Muscle of leg (tissue), 16 donors: ENCODE data around the gene PARP15. TPM values are rescaled to one million over a fixed set of nuclear protein-coding genes. Genes with fewer than 3 reads are reported as not detected.

Experiments
- DNase-seq: peaks from one replicate; pipeline ENCODE4 v3.0.0; 2013
- H3K27ac ChIP-seq: one replicate; pipeline ENCODE4 v1.5.1; 2013; ENCODE audit warnings: mild to moderate bottlenecking, low read length, control low read depth
- H3K27me3 ChIP-seq: one replicate; pipeline ENCODE4 v1.6.1; 2013; ENCODE audit warnings: low read length; ENCODE audit not compliant: control insufficient read depth, insufficient read depth
- H3K36me3 ChIP-seq: one replicate; pipeline ENCODE4 v1.6.1; 2013; ENCODE audit warnings: low read length; ENCODE audit not compliant: control insufficient read depth, insufficient read depth
- H3K4me1 ChIP-seq: one replicate; pipeline ENCODE4 v1.6.1; 2013; ENCODE audit warnings: low read length; ENCODE audit not compliant: control insufficient read depth, insufficient read depth
- H3K4me3 ChIP-seq: one replicate; pipeline ENCODE4 v1.5.1; 2013; ENCODE audit warnings: low read length, control low read depth
- H3K9me3 ChIP-seq: replicated peaks from 2 replicates; pipeline ENCODE4 v1.6.1; 2013; ENCODE audit warnings: low read depth, low read length; ENCODE audit not compliant: control insufficient read depth
- WGBS: methylation state at CpG from one replicate; pipeline ENCODE4 v1.1.5; 2013; ENCODE audit warnings: missing lambda C conversion rate; ENCODE audit not compliant: insufficient coverage; 5-methylcytosine and 5-hydroxymethylcytosine counted together
- long read RNA-seq, 11 donors: transcript quantifications; one replicate each; lab custom pipeline, GENCODE V29; 2026
- polyA plus RNA-seq, 8 donors: library from polyadenylated mRNA; unstranded; fragments of 120-200 nt; gene quantifications; one replicate each; pipeline versions ENCODE4 v1.2.1 to v1.2.3, GENCODE V29; 2013; ENCODE audit warnings: inconsistent platforms in 1 of 8, low replicate concordance in 1 of 8; ENCODE audit not compliant: insufficient read length in 8 of 8, insufficient read depth in 1 of 8
- total RNA-seq: library from RNA; stranded (reverse); fragments of 120-200 nt; gene quantifications from one replicate; pipeline ENCODE4 v1.2.4, GENCODE V29; 2013

The PARP15 gene
- 3.2 TPM for total RNA-seq
- 1 to 10 TPM; 1.1 to 4.2 (median 2.2) TPM for polyA plus RNA-seq
- long read RNA-seq, donor 1 = 0 reads
- long read RNA-seq, donor 2 = 0 reads
- long read RNA-seq, donor 3, partial matches to known transcripts = 0 of 1 reads
- long read RNA-seq, donor 3, other reads (novel, unspliced or antisense) = 0 of 1 reads
- long read RNA-seq, donor 4, partial matches to known transcripts = 0 of 1 reads
- long read RNA-seq, donor 4, other reads (novel, unspliced or antisense) = 0 of 1 reads
- long read RNA-seq, donor 5, partial matches to known transcripts = 0 of 1 reads
- long read RNA-seq, donor 5, other reads (novel, unspliced or antisense) = 0 of 1 reads
- long read RNA-seq, donor 6 = 0 reads
- long read RNA-seq, donor 7 = 0 reads
- long read RNA-seq, donor 8 = 0 reads
- long read RNA-seq, donor 9 = 0 reads
- long read RNA-seq, donor 10 = 0 reads
- long read RNA-seq, donor 11, partial matches to known transcripts = 0 of 1 reads
- long read RNA-seq, donor 11, other reads (novel, unspliced or antisense) = 0 of 1 reads

DNA sequence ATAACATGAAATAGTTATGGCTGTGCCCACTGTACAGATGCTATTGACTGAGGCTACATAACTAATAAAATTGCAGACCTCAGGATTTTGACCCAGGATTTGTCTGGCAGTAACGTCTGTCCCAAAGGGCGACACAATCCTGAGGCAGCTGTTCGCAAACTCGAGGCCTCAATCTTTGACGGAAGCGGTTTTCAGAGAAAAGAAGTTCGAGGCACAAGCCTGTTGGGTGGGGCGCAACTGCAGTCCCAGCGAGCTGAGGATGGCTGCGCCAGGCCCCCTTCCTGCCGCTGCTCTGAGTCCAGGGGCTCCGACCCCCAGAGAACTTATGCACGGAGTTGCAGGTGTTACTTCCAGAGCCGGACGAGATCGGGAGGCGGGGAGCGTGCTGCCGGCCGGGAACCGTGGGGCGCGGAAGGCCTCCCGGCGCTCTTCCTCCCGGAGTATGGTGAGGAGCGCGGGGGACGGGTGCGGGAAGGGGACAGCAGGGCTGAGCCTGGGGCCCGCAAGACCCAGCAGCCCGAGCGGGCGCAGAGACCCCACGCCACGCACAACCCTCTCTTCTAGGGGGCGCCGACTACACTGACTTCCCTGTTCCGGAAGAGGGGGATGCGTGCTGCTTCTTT, at the start of gene PARP15:
TSS of gene PARP15 (plus strand) at position 242 of the 623 bp plus-strand sequence. CDS start at position 260, 18 bp downstream.
- Histone ChIP-seq H3K9me3 (peaks cover 7% of the 10 kb centered on the region), H3K36me3 (peaks cover 9% of the 10 kb centered on the region), H3K27me3 (peaks cover 5% of the 10 kb centered on the region), H3K4me3 (peak within 1 kb of the TSS; percentile 51), H3K27ac (no peak within 1 kb of the TSS), H3K4me1 (peaks cover 5% of the 10 kb centered on the region)
- WGBS = 2% methylated on average over 22 of the region's 40 CpGs
- DNase-seq = peak; percentile 31

- Histone ChIP-seq H3K4me3 (no peak overlapping the region), H3K27me3 (no peaks in the 10 kb centered on the region), H3K36me3 (peaks cover 60% of the 10 kb centered on the region), H3K9me3 (no peaks in the 10 kb centered on the region), H3K4me1 (no peaks in the 10 kb centered on the region), H3K27ac (no peak overlapping the region)
- no CpG with 5 or more reads among the region's 2 CpGs for WGBS
- DNase-seq = no peak
These were observed 47.3 kb upstream of the PARP15 start for GRCh38 chr3:122530164-122530563.

GRCh38 chr3:122533480-122533879, 44.0 kb upstream of the PARP15 start:
- H3K4me1 ChIP-seq = no peaks in the 10 kb centered on the region
- H3K4me3 ChIP-seq = no peak overlapping the region
- no peak overlapping the region for H3K27ac ChIP-seq
- H3K9me3 ChIP-seq = no peaks in the 10 kb centered on the region
- DNase-seq = no peak
- H3K27me3 ChIP-seq = no peaks in the 10 kb centered on the region
- 40% methylated on average over 1 of the region's 2 CpGs for whole genome bisulfite sequencing
- peaks cover 76% of the 10 kb centered on the region for H3K36me3 ChIP-seq

DNA sequence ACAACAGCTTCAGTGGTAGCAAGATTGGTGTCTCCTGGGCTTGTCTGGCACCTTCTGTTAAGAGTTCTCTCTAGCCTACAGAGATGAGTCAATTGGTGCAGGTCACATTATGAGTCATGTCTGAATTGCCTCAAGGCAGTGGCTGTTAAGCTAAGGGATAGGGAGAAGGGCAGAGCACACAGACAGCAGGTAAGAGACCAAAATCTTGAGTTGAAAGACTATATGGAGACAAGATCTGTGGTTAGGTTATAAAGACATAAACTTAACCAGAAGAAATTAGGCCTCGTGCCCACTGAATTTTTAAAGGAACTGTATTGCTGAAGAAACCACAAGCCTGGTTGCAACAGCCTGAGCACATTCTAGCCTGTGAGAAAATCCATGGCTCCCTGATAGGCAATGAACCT, 43.5 kb upstream of the PARP15 start:
- Histone ChIP-seq H3K9me3 (no peaks in the 10 kb centered on the region), H3K27ac (no peak overlapping the region), H3K4me1 (no peaks in the 10 kb centered on the region), H3K4me3 (no peak overlapping the region), H3K27me3 (no peaks in the 10 kb centered on the region), H3K36me3 (peaks cover 74% of the 10 kb centered on the region)
- DNase-seq = no peak
- WGBS = no CpG with 5 or more reads among the region's 1 CpG

- 38% methylated on average over 4 of the region's 6 CpGs for WGBS
- H3K27ac ChIP-seq = no peak overlapping the region
- no peaks in the 10 kb centered on the region for H3K9me3 ChIP-seq
- H3K27me3 ChIP-seq = no peaks in the 10 kb centered on the region
- no peak overlapping the region for H3K4me3 ChIP-seq
- H3K4me1 ChIP-seq = no peaks in the 10 kb centered on the region
- peaks cover 85% of the 10 kb centered on the region for H3K36me3 ChIP-seq
- no peak for DNase-seq
These were observed 41.4 kb upstream of the PARP15 start for GRCh38 chr3:122535964-122536631.

DNA sequence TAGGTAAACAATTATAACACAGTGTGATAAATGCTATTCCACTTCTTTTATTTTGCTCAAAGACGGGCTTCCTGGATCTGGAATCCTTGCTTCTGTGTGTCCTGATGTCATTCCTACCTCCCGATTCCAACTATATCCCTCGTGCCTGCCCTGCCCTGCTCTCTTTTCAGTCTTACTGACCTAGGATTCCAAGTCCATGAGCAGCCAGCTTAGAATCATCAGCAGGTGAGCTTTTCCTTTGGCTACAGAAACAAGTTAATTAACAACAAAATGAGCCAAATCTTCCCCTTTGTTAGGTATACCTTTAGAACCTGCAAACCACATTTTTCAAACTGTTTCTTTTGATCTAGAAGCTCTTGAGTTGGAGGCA, 40.8 kb upstream of the PARP15 start:
- Histone ChIP-seq H3K9me3 (no peaks in the 10 kb centered on the region), H3K27me3 (no peaks in the 10 kb centered on the region), H3K4me3 (no peak overlapping the region), H3K27ac (no peak overlapping the region), H3K4me1 (no peaks in the 10 kb centered on the region), H3K36me3 (peaks cover 86% of the 10 kb centered on the region)
- no peak for DNase-seq
- 24% methylated on average over 3 of the region's 3 CpGs for WGBS

GRCh38 chr3:122538956-122539490, 38.4 kb upstream of the PARP15 start:
- DNase-seq = peak; percentile 10
- no peaks in the 10 kb centered on the region for H3K27me3 ChIP-seq
- no peak overlapping the region for H3K27ac ChIP-seq
- 81% methylated on average over 5 of the region's 7 CpGs for WGBS
- peaks cover 72% of the 10 kb centered on the region for H3K36me3 ChIP-seq
- H3K9me3 ChIP-seq = no peaks in the 10 kb centered on the region
- no peak overlapping the region for H3K4me3 ChIP-seq
- H3K4me1 ChIP-seq = no peaks in the 10 kb centered on the region

DNA sequence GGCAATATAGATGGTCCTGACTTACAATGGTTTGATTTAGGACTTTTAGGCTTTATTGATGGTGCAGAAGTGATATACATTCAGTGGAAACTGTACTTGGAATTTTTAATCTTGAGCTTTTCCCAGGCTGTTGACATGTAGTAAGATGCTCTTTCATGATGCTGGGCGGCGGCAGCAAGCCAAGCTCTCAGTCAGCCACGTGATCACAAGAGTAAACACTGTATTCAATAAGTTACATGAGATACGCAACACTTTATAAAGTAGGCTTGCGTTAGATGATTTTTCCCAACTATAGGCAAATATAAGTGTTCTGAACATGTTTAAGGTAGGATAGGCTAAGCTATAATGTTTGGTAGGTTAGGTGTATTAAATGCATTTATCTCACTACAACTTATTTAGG, 31.3 kb upstream of the PARP15 start:
- WGBS = no CpG with 5 or more reads among the region's 5 CpGs
- Histone ChIP-seq H3K36me3 (peaks cover 66% of the 10 kb centered on the region), H3K9me3 (no peaks in the 10 kb centered on the region), H3K4me1 (no peaks in the 10 kb centered on the region), H3K27me3 (no peaks in the 10 kb centered on the region), H3K27ac (no peak overlapping the region), H3K4me3 (no peak overlapping the region)
- no peak for DNase-seq

- Histone ChIP-seq H3K27ac (no peak overlapping the region), H3K9me3 (no peaks in the 10 kb centered on the region), H3K4me3 (no peak overlapping the region), H3K36me3 (peaks cover 73% of the 10 kb centered on the region), H3K27me3 (no peaks in the 10 kb centered on the region), H3K4me1 (no peaks in the 10 kb centered on the region)
- WGBS = no CpG with 5 or more reads among the region's 3 CpGs
- DNase-seq = no peak
These were observed 29.4 kb upstream of the PARP15 start for GRCh38 chr3:122548076-122548475.

DNA sequence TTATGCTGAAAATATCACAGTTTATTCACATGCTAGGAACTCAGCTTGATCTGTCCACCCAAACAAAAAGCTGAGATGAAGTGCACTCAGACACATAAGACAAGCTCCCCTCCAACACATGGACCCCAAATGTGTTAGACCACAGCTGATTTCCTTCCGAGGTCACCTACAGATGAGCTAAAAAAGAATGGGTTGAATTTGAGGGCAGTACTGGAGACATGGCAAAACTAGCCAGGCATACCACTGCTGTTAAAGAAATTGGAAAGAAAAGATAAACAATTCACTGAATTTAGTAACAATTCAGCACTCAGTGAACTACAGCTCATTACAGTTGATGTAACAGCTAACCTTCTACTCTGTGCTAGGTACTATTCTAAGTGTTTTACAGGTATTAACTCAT, 28.8 kb upstream of the PARP15 start:
- Histone ChIP-seq H3K4me3 (no peak overlapping the region), H3K27ac (no peak overlapping the region), H3K9me3 (no peaks in the 10 kb centered on the region), H3K4me1 (no peaks in the 10 kb centered on the region), H3K27me3 (no peaks in the 10 kb centered on the region), H3K36me3 (peaks cover 73% of the 10 kb centered on the region)
- no CpG with 5 or more reads among the region's 1 CpG for WGBS
- DNase-seq = no peak
